Skin epidermis (tissue), 12 donors: ENCODE data around the gene EPS8.
A peak's percentile ranks its signal among the peaks of the same experiment; 100 is the strongest.
"Not testable (repeated sequence)": the region's sequence is repeated elsewhere in the genome, so short reads cannot be mapped to it uniquely, and the experiment has no call there.

Experiments used
- H3K27ac ChIP-seq, 21 experiments: fragments of 200-600 bp; sonication (generic) in 11 of 21; one replicate each; pipeline ENCODE4 v1.5.0; 2020; ENCODE audit warnings: mild to moderate bottlenecking in 3 of 21, inconsistent platforms in 2 of 21, moderate library complexity in 2 of 21
- H3K4me3 ChIP-seq, 7 experiments: fragments of 200-600 bp; sonication (generic) in 2 of 7; one replicate each; pipeline ENCODE4 v1.5.0; 2020; ENCODE audit warnings: inconsistent platforms in 2 of 7, mild to moderate bottlenecking in 2 of 7, moderate library complexity in 1 of 7

EPS8 gene

GRCh38 chr12:15629108-15629507, 160.1 kb downstream of the EPS8 start:
- Histone ChIP-seq H3K27ac (peak overlapping the region in 8 of 21 experiments; percentile 1 to 87 (median 77)), H3K4me3 (no peak overlapping the region)

- Histone ChIP-seq H3K27ac (peak overlapping the region in 18 of 21 experiments; percentile 1 to 87 (median 50)), H3K4me3 (no peak overlapping the region)
Measured at GRCh38 chr12:15627995-15628945, 160.9 kb downstream of the EPS8 start.

- Histone ChIP-seq H3K4me3 (no peak overlapping the region), H3K27ac (no peak overlapping the region)
Measured at GRCh38 chr12:15625075-15625474, 164.1 kb downstream of the EPS8 start.

GRCh38 chr12:15620741-15621539, 168.2 kb downstream of the EPS8 start:
- Histone ChIP-seq H3K27ac (peak overlapping the region in 1 of 21 experiments; percentile 5), H3K4me3 (no peak overlapping the region)

- not testable (repeated sequence) for H3K27ac ChIP-seq, H3K4me3 ChIP-seq
Measured at GRCh38 chr12:15616495-15616894, 172.7 kb downstream of the EPS8 start.

GRCh38 chr12:15613981-15614380, 175.2 kb downstream of the EPS8 start:
- H3K27ac ChIP-seq = no peak overlapping the region
- no peak overlapping the region for H3K4me3 ChIP-seq

GRCh38 chr12:15608941-15609340, 180.2 kb downstream of the EPS8 start:
- no peak overlapping the region for H3K4me3 ChIP-seq
- no peak overlapping the region for H3K27ac ChIP-seq

GRCh38 chr12:15608406-15608805, 180.8 kb downstream of the EPS8 start:
- no peak overlapping the region for H3K27ac ChIP-seq

GRCh38 chr12:15605881-15606590, 183.2 kb downstream of the EPS8 start:
- Histone ChIP-seq H3K4me3 (no peak overlapping the region), H3K27ac (no peak overlapping the region)

More at GRCh38 chr12:15608406-15608805, 180.8 kb downstream of the EPS8 start:
- no peak overlapping the region for H3K4me3 ChIP-seq

- Histone ChIP-seq H3K27ac (no peak overlapping the region), H3K4me3 (no peak overlapping the region)
Measured at GRCh38 chr12:15603474-15604085, 185.6 kb downstream of the EPS8 start.

GRCh38 chr12:15602051-15602672, 187.0 kb downstream of the EPS8 start:
- no peak overlapping the region for H3K27ac ChIP-seq
- H3K4me3 ChIP-seq = no peak overlapping the region

GRCh38 chr12:15601210-15601800, 187.9 kb downstream of the EPS8 start:
- H3K27ac ChIP-seq = no peak overlapping the region
- H3K4me3 ChIP-seq = no peak overlapping the region

- Histone ChIP-seq H3K27ac (no peak overlapping the region), H3K4me3 (no peak overlapping the region)
Measured at GRCh38 chr12:15600223-15600935, 188.8 kb downstream of the EPS8 start.

GRCh38 chr12:15599266-15600037, 189.7 kb downstream of the EPS8 start:
- Histone ChIP-seq H3K27ac (no peak overlapping the region), H3K4me3 (no peak overlapping the region)

GRCh38 chr12:15597125-15597830, 191.9 kb downstream of the EPS8 start:
- Histone ChIP-seq H3K4me3 (no peak overlapping the region), H3K27ac (no peak overlapping the region)

GRCh38 chr12:15596174-15596573, 193.0 kb downstream of the EPS8 start:
- Histone ChIP-seq H3K4me3 (no peak overlapping the region), H3K27ac (no peak overlapping the region)

- H3K27ac ChIP-seq = no peak overlapping the region
- H3K4me3 ChIP-seq = no peak overlapping the region
Measured at GRCh38 chr12:15592934-15593333, 196.3 kb downstream of the EPS8 start.
